Rectal smooth muscle tissue (tissue), 1 donor: ENCODE measurements around the gene XXYLT1.
"Not testable (repeated sequence)": the region's sequence is repeated elsewhere in the genome, so short reads cannot be mapped to it uniquely, and the experiment has no call there.

Experiments
- H3K27ac ChIP-seq: one replicate; pipeline ENCODE4 v1.7.0; 2013; ENCODE audit warnings: low read depth, low read length, inconsistent platforms
- H3K27me3 ChIP-seq: one replicate; pipeline ENCODE4 v1.7.0; 2013; ENCODE audit warnings: low read length; ENCODE audit not compliant: control insufficient read depth, insufficient read depth
- H3K36me3 ChIP-seq: one replicate; pipeline ENCODE4 v1.7.0; 2013; ENCODE audit warnings: low read length; ENCODE audit not compliant: control insufficient read depth, insufficient read depth
- H3K4me1 ChIP-seq: one replicate; pipeline ENCODE4 v1.7.0; 2013; ENCODE audit warnings: low read length; ENCODE audit not compliant: control insufficient read depth, insufficient read depth
- H3K4me3 ChIP-seq: one replicate; pipeline ENCODE4 v1.7.0; 2013; ENCODE audit warnings: low read length
- H3K9ac ChIP-seq: one replicate; pipeline ENCODE4 v1.7.0; 2013; ENCODE audit warnings: low read length

The XXYLT1 gene

DNA sequence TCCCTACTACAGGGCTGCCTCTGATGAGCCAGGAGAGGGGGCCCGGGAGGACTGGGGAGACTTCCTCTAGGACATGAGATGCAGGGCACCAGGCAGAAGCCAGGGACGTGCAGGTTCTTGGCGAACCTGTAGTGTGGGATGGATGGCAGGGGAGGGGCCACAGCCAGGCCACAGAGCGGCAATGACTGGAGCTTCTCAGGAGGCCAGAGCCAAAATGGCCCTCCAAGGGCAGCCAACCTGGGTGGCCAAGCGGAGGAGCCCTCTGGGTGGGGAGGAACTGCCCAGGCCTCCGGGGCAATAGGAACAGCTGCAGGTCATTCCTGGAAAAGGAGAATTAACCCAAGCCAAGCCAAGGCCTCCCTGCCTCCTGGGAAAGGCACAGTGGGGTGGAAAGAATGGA lies 224.5 kb downstream of the XXYLT1 start:
- Histone ChIP-seq H3K4me3 (no peak overlapping the region), H3K36me3 (no peaks in the 10 kb centered on the region), H3K9ac (no peak overlapping the region), H3K27ac (no peak overlapping the region), H3K27me3 (no peaks in the 10 kb centered on the region), H3K4me1 (no peaks in the 10 kb centered on the region)

DNA sequence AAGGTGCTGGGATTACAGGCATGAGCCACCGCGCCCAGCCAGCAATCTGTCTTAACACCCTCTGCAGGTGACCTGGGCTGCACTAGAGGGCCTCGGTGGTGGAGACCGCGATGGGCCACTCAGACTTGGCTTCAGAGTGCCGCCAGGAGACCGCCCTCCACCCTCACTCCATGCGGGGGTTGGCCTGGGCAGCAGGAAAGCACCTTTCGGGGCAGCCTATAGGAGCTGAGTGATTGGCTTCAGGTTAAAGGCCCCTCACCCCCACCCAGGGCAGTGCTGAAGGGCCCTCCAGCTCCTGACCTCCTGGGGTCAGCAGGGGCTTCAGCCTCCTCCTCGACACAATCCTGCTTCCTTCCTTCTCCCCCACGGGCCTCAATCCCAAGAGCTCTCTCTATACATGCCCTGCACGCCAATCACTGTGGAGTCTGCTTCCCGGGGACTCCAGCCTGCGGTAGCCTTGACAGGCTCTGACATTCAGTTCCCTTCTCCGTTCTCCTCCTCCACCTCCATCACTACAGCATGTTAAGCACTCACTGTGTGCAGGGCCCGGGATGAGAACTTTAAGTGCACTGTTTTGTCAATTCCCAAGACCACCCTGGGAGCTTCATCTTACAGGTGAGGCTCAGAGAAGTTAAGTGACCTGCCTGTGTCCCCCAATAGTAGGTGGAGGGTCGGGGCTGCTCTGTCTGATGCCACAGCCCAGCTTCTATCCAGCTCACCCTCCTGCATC lies 225.3 kb downstream of the XXYLT1 start:
- Histone ChIP-seq H3K27ac (no peak overlapping the region), H3K4me3 (no peak overlapping the region), H3K36me3 (no peaks in the 10 kb centered on the region), H3K27me3 (no peaks in the 10 kb centered on the region), H3K9ac (no peak overlapping the region), H3K4me1 (no peaks in the 10 kb centered on the region)

- no peaks in the 10 kb centered on the region for H3K36me3 ChIP-seq
These were observed 226.5 kb downstream of the XXYLT1 start for GRCh38 chr3:195044411-195044810.

DNA sequence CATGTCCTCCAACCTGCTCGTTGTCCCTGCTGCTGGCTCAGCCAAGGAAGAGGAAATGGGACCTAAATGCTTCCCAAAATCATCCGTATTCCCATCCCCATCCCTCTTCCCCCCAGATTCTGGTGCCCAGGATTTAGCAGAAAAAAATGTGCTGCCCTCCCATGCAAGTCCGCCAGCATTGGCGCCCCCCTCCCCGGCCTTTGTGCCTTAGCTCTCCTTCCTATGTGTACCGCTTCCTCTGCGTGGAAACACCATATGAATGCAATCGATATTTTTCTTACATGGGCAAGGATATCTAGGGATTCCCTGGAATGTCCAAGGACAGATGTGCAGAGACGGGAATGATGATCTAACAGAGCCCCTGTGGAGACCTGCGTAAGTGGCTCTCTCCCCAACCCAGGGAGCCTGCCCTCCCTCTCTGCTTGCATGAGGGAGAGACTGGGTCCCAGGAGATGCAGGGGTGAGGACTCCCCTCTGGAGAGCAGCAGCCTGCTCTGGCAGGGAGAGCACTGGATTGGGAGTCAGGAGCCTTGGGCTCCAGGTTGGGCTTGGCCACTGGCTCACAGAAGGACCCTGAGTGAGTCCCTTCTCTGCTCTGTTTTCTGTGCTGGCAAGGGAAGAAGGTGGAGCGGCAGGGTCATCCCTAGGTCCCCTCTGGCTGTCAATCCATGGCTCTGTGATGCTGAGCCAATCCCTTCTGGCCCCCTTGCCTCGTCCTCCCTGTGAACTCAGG lies 227.2 kb downstream of the XXYLT1 start:
- Histone ChIP-seq H3K27me3 (no peaks in the 10 kb centered on the region), H3K9ac (no peak overlapping the region), H3K27ac (no peak overlapping the region), H3K4me1 (no peaks in the 10 kb centered on the region), H3K36me3 (no peaks in the 10 kb centered on the region), H3K4me3 (no peak overlapping the region)

More at GRCh38 chr3:195044411-195044810, 226.5 kb downstream of the XXYLT1 start:
- Histone ChIP-seq H3K27me3 (no peaks in the 10 kb centered on the region), H3K4me1 (no peaks in the 10 kb centered on the region), H3K9ac (no peak overlapping the region), H3K4me3 (no peak overlapping the region), H3K27ac (no peak overlapping the region)

DNA sequence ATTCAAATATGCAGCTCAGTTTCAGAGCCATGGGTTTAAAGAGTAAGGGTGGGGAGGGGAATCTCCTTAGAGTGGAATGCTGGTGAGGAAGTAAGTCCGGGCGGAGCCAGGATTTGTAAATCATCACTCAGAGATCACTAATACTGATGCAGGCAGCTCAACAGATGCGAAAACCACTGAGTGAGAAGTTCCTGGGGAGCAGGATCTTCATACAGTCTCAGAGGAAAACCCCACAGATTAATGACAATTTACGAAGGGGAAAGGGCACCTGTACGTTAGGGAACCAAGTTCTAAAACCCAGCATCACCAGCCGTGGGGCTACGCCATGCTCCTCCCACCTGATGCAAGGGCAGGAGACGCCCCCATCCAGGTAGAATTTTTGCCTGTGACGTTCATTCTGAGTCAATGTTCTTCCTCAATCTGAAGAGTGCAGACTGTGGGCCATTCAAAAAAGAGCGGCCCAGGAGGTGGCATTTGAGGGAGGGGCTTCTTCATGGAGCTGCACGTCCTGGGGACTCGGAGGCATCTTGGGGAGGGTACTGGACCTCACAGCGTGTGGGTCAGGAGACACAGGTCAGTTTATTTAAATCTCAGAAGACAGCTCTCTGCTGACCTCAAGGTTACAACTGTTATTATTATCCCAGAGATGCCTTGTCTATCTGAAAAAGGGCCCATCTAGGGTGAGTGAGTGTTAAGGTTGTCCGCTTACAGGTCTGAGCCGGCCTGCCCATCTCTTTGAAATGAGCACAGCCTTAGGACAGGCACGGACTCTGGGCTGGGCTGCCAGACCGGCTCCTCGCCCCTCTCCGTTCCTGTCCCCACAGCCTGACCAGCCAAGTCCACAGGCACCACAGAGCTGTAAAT lies 228.0 kb downstream of the XXYLT1 start:
- no peak overlapping the region for H3K9ac ChIP-seq
- no peak overlapping the region for H3K4me3 ChIP-seq
- no peaks in the 10 kb centered on the region for H3K36me3 ChIP-seq
- no peaks in the 10 kb centered on the region for H3K27me3 ChIP-seq
- H3K4me1 ChIP-seq, result no peaks in the 10 kb centered on the region
- H3K27ac ChIP-seq, result no peak overlapping the region

GRCh38 chr3:195041871-195042742 lies 228.9 kb downstream of the XXYLT1 start:
- H3K27ac ChIP-seq, result no peak overlapping the region
- H3K27me3 ChIP-seq, result no peaks in the 10 kb centered on the region
- no peaks in the 10 kb centered on the region for H3K36me3 ChIP-seq
- H3K4me1 ChIP-seq, result no peaks in the 10 kb centered on the region
- H3K9ac ChIP-seq, result no peak overlapping the region
- no peak overlapping the region for H3K4me3 ChIP-seq

DNA sequence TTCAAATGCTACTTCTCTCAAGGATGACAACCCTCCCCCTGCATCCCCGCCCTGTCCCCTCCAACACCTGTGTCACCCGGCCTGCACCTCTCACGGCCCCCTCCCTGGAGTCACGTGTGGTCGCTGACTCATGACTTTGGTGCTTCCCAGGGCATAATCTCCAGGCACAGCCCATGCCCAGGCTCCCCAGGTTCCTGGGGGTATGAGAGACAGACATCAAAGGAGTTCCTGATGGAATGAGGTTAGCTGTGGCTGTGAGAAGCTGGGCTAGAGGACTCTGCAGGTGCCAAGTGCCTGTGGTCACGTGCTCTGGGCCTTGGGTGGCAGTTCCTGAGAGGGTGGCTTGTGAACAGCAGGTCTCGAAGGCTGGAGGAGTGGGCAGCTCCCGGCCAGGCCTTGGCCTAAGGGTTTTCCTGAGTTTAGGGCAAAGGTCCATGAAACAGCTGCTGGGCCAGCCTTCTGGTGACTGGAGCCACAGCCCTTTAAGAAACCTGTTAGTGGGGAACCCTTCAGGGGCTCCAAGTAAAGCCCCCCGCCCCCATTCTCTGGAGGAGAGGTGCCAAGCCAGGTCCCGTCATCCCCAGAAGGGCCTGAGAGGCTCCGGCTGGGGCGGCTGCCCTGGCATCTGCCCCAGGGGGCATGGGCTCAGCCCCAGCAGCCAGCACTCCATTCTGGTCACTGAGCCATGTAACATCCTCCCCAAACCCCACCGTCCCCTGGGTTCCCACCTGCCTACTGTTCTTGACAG lies 230.0 kb downstream of the XXYLT1 start:
- Histone ChIP-seq H3K27ac (no peak overlapping the region), H3K4me3 (no peak overlapping the region), H3K9ac (no peak overlapping the region), H3K4me1 (no peaks in the 10 kb centered on the region), H3K36me3 (no peaks in the 10 kb centered on the region), H3K27me3 (no peaks in the 10 kb centered on the region)

GRCh38 chr3:195040094-195040493 lies 230.9 kb downstream of the XXYLT1 start:
- Histone ChIP-seq H3K9ac (no peak overlapping the region), H3K27me3 (no peaks in the 10 kb centered on the region), H3K27ac (no peak overlapping the region), H3K4me1 (no peaks in the 10 kb centered on the region), H3K36me3 (no peaks in the 10 kb centered on the region), H3K4me3 (no peak overlapping the region)

- Histone ChIP-seq H3K27ac (no peak overlapping the region), H3K9ac (no peak overlapping the region), H3K4me3 (no peak overlapping the region), H3K4me1 (no peaks in the 10 kb centered on the region), H3K36me3 (no peaks in the 10 kb centered on the region), H3K27me3 (no peaks in the 10 kb centered on the region)
These were observed 231.6 kb downstream of the XXYLT1 start for GRCh38 chr3:195039180-195039843.

GRCh38 chr3:195038161-195038560 lies 232.8 kb downstream of the XXYLT1 start:
- H3K27ac ChIP-seq, result no peak overlapping the region
- H3K4me3 ChIP-seq, result no peak overlapping the region
- no peaks in the 10 kb centered on the region for H3K4me1 ChIP-seq
- no peak overlapping the region for H3K9ac ChIP-seq
- no peaks in the 10 kb centered on the region for H3K36me3 ChIP-seq
- no peaks in the 10 kb centered on the region for H3K27me3 ChIP-seq

- not testable (repeated sequence) for H3K9ac ChIP-seq, H3K27me3 ChIP-seq, H3K4me1 ChIP-seq, H3K4me3 ChIP-seq, H3K36me3 ChIP-seq, H3K27ac ChIP-seq
These were observed 233.4 kb downstream of the XXYLT1 start for GRCh38 chr3:195037586-195037985.
